Keratinocyte (primary cell): ENCODE results near the gene GDPD5. TPM values are rescaled to one million over a fixed set of nuclear protein-coding genes. Genes with fewer than 3 reads are reported as not detected.
"Not testable (repeated sequence)": the region's sequence is repeated elsewhere in the genome, so short reads cannot be mapped to it uniquely, and the experiment has no call there.

Experiments
- DNase-seq: peaks from one replicate; pipeline ENCODE4 v3.0.0-alpha.2; 2011; ENCODE audit warnings: low read depth, missing footprints, low spot score
- FAIRE-seq: peaks from 2 replicates; lab custom pipeline; 2011; peaks lifted over from hg19 to GRCh38; lab: Jason Lieb, UNC
- H2AFZ ChIP-seq: 2 replicates; pipeline ENCODE4 v1.6.0; 2012; ENCODE audit warnings: low read length, control low read depth, inconsistent platforms; ENCODE audit not compliant: control insufficient read depth
- H3K27ac ChIP-seq: 2 replicates; pipeline ENCODE4 v1.5.1; 2011; ENCODE audit warnings: low read length; ENCODE audit not compliant: control insufficient read depth, insufficient read depth
- H3K27me3 ChIP-seq: 3 replicates; pipeline ENCODE4 v1.6.0; 2011; ENCODE audit warnings: low read length; ENCODE audit not compliant: control insufficient read depth, insufficient read depth; ENCODE audit errors: extremely low read depth
- H3K36me3 ChIP-seq, 2 experiments: 2 replicates in 1 of 2; 3 replicates in 1 of 2; pipeline ENCODE4 v1.5.1; 2011; ENCODE audit warnings: low read length in 2 of 2, mild to moderate bottlenecking in 1 of 2; ENCODE audit not compliant: control insufficient read depth in 2 of 2, insufficient read depth in 2 of 2; ENCODE audit errors: extremely low read depth in 1 of 2
- H3K4me1 ChIP-seq: 3 replicates; pipeline ENCODE4 v1.5.1; 2011; ENCODE audit warnings: low read length; ENCODE audit not compliant: control insufficient read depth, insufficient read depth; ENCODE audit errors: extremely low read depth
- H3K4me2 ChIP-seq: 3 replicates; pipeline ENCODE4 v1.6.0; 2011; ENCODE audit warnings: low read depth, low read length; ENCODE audit not compliant: control insufficient read depth, insufficient read depth; ENCODE audit errors: extremely low read depth
- H3K4me3 ChIP-seq, 3 experiments: fragments of 200-600 bp in 1 of 3; sonication (generic) in 1 of 3; 2 replicates in 2 of 3; 3 replicates in 1 of 3; pipeline ENCODE4 v1.5.1; 2011 to 2016; ENCODE audit warnings: low read length in 3 of 3, mild to moderate bottlenecking in 3 of 3, control low read depth in 2 of 3, inconsistent platforms in 1 of 3, low read depth in 1 of 3, mixed read lengths in 1 of 3, mixed run types in 1 of 3, moderate library complexity in 1 of 3; ENCODE audit not compliant: control insufficient read depth in 2 of 3, insufficient read depth in 2 of 3; ENCODE audit errors: extremely low read depth in 1 of 3
- H3K79me2 ChIP-seq: 2 replicates; pipeline ENCODE4 v1.6.0; 2012; ENCODE audit warnings: low read length; ENCODE audit not compliant: control insufficient read depth, insufficient read depth
- H3K9ac ChIP-seq: 3 replicates; pipeline ENCODE4 v1.6.0; 2011; ENCODE audit warnings: low read length; ENCODE audit not compliant: control insufficient read depth, insufficient read depth; ENCODE audit errors: extremely low read depth
- H3K9me1 ChIP-seq: 3 replicates; pipeline ENCODE4 v1.6.0; 2011; ENCODE audit warnings: low read length; ENCODE audit not compliant: control insufficient read depth, insufficient read depth; ENCODE audit errors: extremely low read depth
- H3K9me3 ChIP-seq: 2 replicates; pipeline ENCODE4 v1.5.1; 2012; ENCODE audit warnings: low read depth, low read length; ENCODE audit not compliant: control insufficient read depth
- H4K20me1 ChIP-seq: 3 replicates; pipeline ENCODE4 v1.6.0; 2011; ENCODE audit warnings: low read length; ENCODE audit not compliant: control insufficient read depth, insufficient read depth; ENCODE audit errors: extremely low read depth
- CTCF ChIP-seq, 3 experiments: IDR thresholded peaks in 1 of 3; conservative IDR thresholded peaks in 1 of 3; optimal IDR thresholded peaks in 1 of 3; 2 replicates in 2 of 3; 3 replicates in 1 of 3; pipeline versions ENCODE3 to v1.5.1; 2011; ENCODE audit warnings: low read length in 3 of 3, mild to moderate bottlenecking in 3 of 3, moderate library complexity in 2 of 3, control low read depth in 1 of 3, inconsistent platforms in 1 of 3; ENCODE audit not compliant: insufficient read depth in 2 of 3; ENCODE audit errors: extremely low read depth in 1 of 3
- EZH2 ChIP-seq: IDR thresholded peaks from one replicate; pipeline ENCODE4 v1.6.1; 2012; ENCODE audit warnings: inconsistent platforms, mild to moderate bottlenecking, low read length, moderate library complexity
- dilution Hi-C: fragments of 300-500 bp; cut with MboI; formaldehyde crosslinking; loops from one replicate; pipeline ENCODE4 v1.7.0; 2020; ENCODE audit warnings: low sequenced_read_pairs; ENCODE audit not compliant: extremely low pct_ligation_motif_present
- polyA plus RNA-seq, 5 experiments: library from polyadenylated mRNA; depleted of rRNA in 3 of 5; stranded (reverse) in 3 of 5; stranded (forward) in 1 of 5; unstranded in 1 of 5; fragments of >200 nt; gene quantifications; 1 replicate in 1 of 5; 2 replicates in 3 of 5; 3 replicates in 1 of 5; pipeline versions ENCODE4 v1.2.1 to v1.2.3, GENCODE V29; 2011 to 2012; ENCODE audit warnings: missing spikeins in 2 of 5, low read depth in 1 of 5, low replicate concordance in 1 of 5

GDPD5 gene
- polyA plus RNA-seq, 1 donor (not counting 4 experiments of a cell fraction or from before 2014, with no cell fraction given) = 2.1 TPM

DNA sequence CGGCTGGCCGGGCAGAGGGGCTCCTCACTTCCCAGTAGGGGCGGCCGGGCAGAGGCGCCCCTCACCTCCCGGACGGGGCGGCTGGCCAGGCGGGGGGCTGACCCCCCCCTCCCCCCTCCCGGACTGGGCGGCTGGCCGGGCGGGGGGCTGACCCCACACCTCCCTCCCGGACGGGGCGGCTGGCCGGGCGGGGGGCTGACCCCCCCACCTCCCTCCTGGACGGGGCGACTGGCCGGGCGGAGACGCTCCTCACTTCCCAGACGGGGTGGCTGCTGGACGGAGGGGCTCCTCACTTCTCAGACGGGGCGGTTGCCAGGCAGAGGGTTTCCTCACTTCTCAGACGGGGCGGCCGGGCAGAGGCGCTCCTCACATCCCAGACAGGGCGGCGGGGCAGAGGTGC, 115.8 kb downstream of the GDPD5 start:
- H4K20me1 ChIP-seq = peaks cover 19% of the 10 kb centered on the region
- FAIRE-seq, H3K27me3 ChIP-seq, H3K9me3 ChIP-seq, H3K4me3 ChIP-seq, DNase-seq, H3K4me1 ChIP-seq, H3K9me1 ChIP-seq, H3K4me2 ChIP-seq, dilution Hi-C loops, H3K9ac ChIP-seq, H2AFZ ChIP-seq, H3K27ac ChIP-seq: not testable (repeated sequence)
- peaks cover 30 to 37% of the 10 kb centered on the region in 2 experiments for H3K36me3 ChIP-seq
- peaks cover 21% of the 10 kb centered on the region for H3K79me2 ChIP-seq

DNA sequence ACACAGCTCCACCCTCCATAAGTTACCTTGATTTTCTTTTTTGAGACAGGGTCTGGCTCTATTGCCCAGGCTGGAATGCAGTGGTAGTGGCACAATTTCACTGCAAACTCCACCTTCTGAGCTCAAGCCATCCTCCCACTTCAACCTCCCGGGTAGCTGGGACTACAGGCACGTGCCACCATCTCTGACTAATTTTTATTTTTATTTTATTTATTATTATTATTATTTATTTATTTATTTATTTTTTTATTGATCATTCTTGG, 116.9 kb downstream of the GDPD5 start:
- Histone ChIP-seq H3K79me2 (peaks cover 32% of the 10 kb centered on the region), H3K9me3 (no peaks in the 10 kb centered on the region), H3K36me3 (peaks cover 39 to 44% of the 10 kb centered on the region in 2 experiments), H3K4me1 (peaks cover 7% of the 10 kb centered on the region), H3K27ac (no peak overlapping the region), H3K9me1 (peaks cover 3% of the 10 kb centered on the region), H4K20me1 (peaks cover 30% of the 10 kb centered on the region), H3K9ac (no peak overlapping the region), H2AFZ (no peak overlapping the region), H3K4me3 (no peak overlapping the region), H3K27me3 (no peaks in the 10 kb centered on the region), H3K4me2 (no peak overlapping the region)
- FAIRE-seq = no peak
- TF ChIP-seq CTCF (optimal IDR thresholded peaks at IDR 0.05 in 1 of 3, IDR thresholded peaks at IDR 0.05 in 1 of 3, conservative IDR thresholded peaks at IDR 0.05 in 1 of 3; ENCODE audit: extremely low read depth in 1 of 3, insufficient read depth in 2 of 3, low read length in 3 of 3) (no peak), EZH2 (no peak)
- no peak for DNase-seq
- dilution Hi-C loops = no loop called here

GRCh38 chr11:75406338-75406777, 119.4 kb downstream of the GDPD5 start:
- peaks cover 55% of the 10 kb centered on the region for H4K20me1 ChIP-seq
- TF ChIP-seq EZH2 = no peak
- no peak for TF ChIP-seq CTCF (optimal IDR thresholded peaks at IDR 0.05 in 1 of 3, IDR thresholded peaks at IDR 0.05 in 1 of 3, conservative IDR thresholded peaks at IDR 0.05 in 1 of 3; ENCODE audit: extremely low read depth in 1 of 3, insufficient read depth in 2 of 3, low read length in 3 of 3)
- peaks cover 43 to 65% of the 10 kb centered on the region in 2 experiments for H3K36me3 ChIP-seq
- peaks cover 25% of the 10 kb centered on the region for H3K4me1 ChIP-seq
- dilution Hi-C loops = no loop called here
- H3K9ac ChIP-seq = no peak overlapping the region
- H2AFZ ChIP-seq = no peak overlapping the region
- no peak overlapping the region for H3K4me2 ChIP-seq
- no peaks in the 10 kb centered on the region for H3K9me3 ChIP-seq
- H3K9me1 ChIP-seq = peaks cover 8% of the 10 kb centered on the region
- no peak overlapping the region for H3K4me3 ChIP-seq
- DNase-seq (no peak), FAIRE-seq (no peak)
- peak overlapping the region; percentile 25 for H3K27ac ChIP-seq
- peaks cover 57% of the 10 kb centered on the region for H3K79me2 ChIP-seq
- no peaks in the 10 kb centered on the region for H3K27me3 ChIP-seq
